Measurements from ENCODE around the gene TAS1R2.

Gene TAS1R2

GRCh38 chr1:18884727-18885126 is 25.3 kb upstream of the TAS1R2 start:
- in situ Hi-C loops (cut with HindIII; ENCODE audit: low sequenced_read_pairs), result loop anchor here (10.0 kb wide), 1 partner anchor 150 kb away; no protein-coding TSS in a partner anchor

DNA sequence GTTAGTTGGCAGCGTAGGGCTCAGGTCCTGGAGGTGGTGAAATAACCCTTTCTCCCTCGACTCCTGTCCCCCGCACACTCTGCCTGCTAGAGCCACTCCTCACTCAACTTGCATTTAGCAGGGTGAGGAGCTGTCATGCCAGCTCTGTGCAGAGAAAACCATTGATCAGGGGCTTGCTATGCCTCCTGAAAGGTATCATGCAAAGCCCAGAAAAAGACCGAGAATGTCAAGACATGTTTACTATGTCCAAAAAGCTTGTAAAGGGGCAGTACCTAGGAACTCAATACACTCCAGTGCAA is 24.9 kb upstream of the TAS1R2 start:
- in situ Hi-C loops (cut with HindIII; ENCODE audit: low sequenced_read_pairs), result loop anchor here (10.0 kb wide), 1 partner anchor 150 kb away; no protein-coding TSS in a partner anchor

DNA sequence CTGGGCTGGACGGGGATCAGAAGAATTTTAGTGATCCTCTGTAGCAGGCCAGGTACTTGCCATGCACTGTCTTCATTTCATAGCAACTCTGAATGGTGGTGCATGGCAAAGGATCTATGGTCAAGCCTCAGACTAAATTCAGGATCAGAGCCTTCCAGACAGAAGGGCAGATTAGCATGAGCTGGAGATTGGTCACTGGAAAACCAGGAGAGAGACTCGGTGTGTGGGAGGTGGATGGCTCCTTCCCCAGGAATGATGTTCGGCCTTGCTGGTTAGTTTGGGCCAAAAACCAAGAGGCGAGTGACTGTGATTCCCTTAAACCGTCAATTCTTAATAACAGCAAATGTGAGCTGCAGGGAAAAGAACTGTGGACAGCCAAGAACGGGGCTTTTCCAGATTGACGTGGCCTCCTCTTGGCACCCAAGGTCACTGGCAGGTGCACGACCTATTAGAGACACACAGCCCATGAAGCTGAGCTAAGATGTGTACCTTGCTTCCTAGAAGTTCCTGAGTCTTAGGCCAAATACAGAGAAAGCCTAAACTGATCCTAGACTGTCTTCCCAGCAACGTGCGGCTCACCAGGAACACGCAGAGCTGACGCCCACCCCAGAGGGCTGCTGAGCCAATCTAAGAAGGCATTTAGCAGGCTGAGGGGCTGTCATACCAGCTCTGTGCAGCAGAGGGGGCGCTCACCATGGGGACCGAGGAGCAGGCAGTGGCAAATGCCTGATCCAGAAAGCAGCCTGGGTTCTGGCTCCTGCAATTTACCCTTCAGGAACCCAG is 24.4 kb upstream of the TAS1R2 start:
- in situ Hi-C loops (cut with HindIII; ENCODE audit: low sequenced_read_pairs), result loop anchor here (10.0 kb wide), 1 partner anchor 151 kb away; no protein-coding TSS in a partner anchor

- in situ Hi-C loops (cut with HindIII; ENCODE audit: low sequenced_read_pairs), result loop anchor here (10.0 kb wide), 1 partner anchor 152 kb away; no protein-coding TSS in a partner anchor
Measured at GRCh38 chr1:18883079-18883478, 23.6 kb upstream of the TAS1R2 start.

GRCh38 chr1:18882486-18882885 is 23.0 kb upstream of the TAS1R2 start:
- in situ Hi-C loops (cut with HindIII; ENCODE audit: low sequenced_read_pairs), result loop anchor here (10.0 kb wide), 1 partner anchor 152 kb away; no protein-coding TSS in a partner anchor

GRCh38 chr1:18881642-18882431 is 22.4 kb upstream of the TAS1R2 start:
- in situ Hi-C loops (cut with HindIII; ENCODE audit: low sequenced_read_pairs), result loop anchor here (10.0 kb wide), 1 partner anchor 153 kb away; no protein-coding TSS in a partner anchor

GRCh38 chr1:18881164-18881563 is 21.7 kb upstream of the TAS1R2 start:
- in situ Hi-C loops (cut with HindIII; ENCODE audit: low sequenced_read_pairs), result loop anchor here (10.0 kb wide), 1 partner anchor 154 kb away; no protein-coding TSS in a partner anchor

- in situ Hi-C loops (cut with HindIII; ENCODE audit: low sequenced_read_pairs), result loop anchor here (10.0 kb wide), 1 partner anchor 154 kb away; no protein-coding TSS in a partner anchor
Measured at GRCh38 chr1:18880585-18880984, 21.1 kb upstream of the TAS1R2 start.

GRCh38 chr1:18879791-18880309 is 20.4 kb upstream of the TAS1R2 start:
- in situ Hi-C loops (cut with HindIII; ENCODE audit: low sequenced_read_pairs), result loop anchor here (10.0 kb wide), 1 partner anchor 155 kb away; no protein-coding TSS in a partner anchor

GRCh38 chr1:18879215-18879790 is 19.8 kb upstream of the TAS1R2 start:
- in situ Hi-C loops (cut with HindIII; ENCODE audit: low sequenced_read_pairs), result no loop called here

GRCh38 chr1:18878538-18879214 is 19.2 kb upstream of the TAS1R2 start:
- in situ Hi-C loops (cut with HindIII; ENCODE audit: low sequenced_read_pairs), result no loop called here

DNA sequence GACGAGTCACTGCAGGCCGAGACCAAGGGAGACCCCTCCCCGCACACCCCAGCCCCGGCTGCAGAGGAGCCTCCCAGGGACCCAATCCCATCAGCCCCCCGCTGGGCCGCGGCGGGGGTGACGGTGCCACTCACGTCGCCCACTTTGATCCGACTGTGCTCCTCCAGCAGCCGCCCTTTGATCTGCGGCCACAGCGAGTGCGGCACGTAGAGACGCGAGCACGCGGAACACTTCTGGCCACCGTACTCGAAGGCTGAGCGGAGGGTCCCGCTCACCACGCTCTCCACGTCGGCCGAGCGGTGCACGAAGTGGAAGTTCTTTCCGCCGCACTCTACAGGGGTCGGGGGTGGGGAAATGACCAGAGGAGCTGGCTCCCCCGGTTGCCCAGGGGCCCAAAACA is 17.8 kb upstream of the TAS1R2 start:
- in situ Hi-C loops (cut with HindIII; ENCODE audit: low sequenced_read_pairs), result no loop called here

- in situ Hi-C loops (cut with HindIII; ENCODE audit: low sequenced_read_pairs), result no loop called here
Measured at GRCh38 chr1:18876210-18876609, 16.8 kb upstream of the TAS1R2 start.

DNA sequence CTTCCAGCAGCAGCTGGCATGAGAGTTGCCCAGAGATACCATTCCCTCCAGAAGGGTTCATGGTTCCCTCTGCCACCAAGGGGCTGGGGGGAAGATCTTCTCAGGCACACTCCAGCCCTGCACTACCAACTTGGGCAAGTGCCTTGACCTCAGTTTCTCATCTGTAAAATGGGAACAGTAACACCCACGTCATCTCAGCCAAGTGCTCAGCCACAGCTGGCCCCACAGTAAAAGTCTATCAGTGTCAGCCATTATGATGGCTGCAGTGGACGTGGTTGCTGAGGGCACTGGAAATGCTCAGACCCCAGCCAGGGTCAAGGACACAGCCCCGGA is 16.3 kb upstream of the TAS1R2 start:
- in situ Hi-C loops (cut with HindIII; ENCODE audit: low sequenced_read_pairs), result no loop called here

- in situ Hi-C loops (cut with HindIII; ENCODE audit: low sequenced_read_pairs), result no loop called here
Measured at GRCh38 chr1:18875107-18875795, 15.8 kb upstream of the TAS1R2 start.

GRCh38 chr1:18874600-18874999 is 15.1 kb upstream of the TAS1R2 start:
- in situ Hi-C loops (cut with HindIII; ENCODE audit: low sequenced_read_pairs), result no loop called here

DNA sequence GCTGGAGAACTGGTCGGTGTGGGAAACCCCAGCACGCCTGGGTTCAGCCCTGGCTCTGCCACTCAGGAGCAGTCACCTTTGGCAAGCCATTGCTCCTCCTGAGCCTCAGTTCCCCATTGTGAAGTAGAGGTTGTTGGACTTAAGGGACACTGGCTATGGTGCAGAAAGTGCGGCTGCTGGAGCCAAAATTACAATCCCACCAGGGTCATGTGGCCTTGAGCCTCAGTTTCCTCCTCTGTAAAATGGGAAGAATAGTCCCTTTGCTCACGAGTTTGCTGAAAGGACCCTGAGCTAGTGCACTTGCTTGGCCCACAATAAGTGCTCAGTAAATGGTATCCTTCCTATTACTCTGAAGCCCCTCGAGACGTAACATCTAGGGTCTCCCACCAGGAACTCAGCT is 14.6 kb upstream of the TAS1R2 start:
- in situ Hi-C loops (cut with HindIII; ENCODE audit: low sequenced_read_pairs), result no loop called here

- in situ Hi-C loops (cut with HindIII; ENCODE audit: low sequenced_read_pairs), result no loop called here
Measured at GRCh38 chr1:18872071-18872611, 12.7 kb upstream of the TAS1R2 start.

GRCh38 chr1:18871401-18872070 is 12.1 kb upstream of the TAS1R2 start:
- in situ Hi-C loops (cut with HindIII; ENCODE audit: low sequenced_read_pairs), result no loop called here

Data from endothelial cell of hepatic sinusoid (primary cell).